AG04449 (cell line): ENCODE measurements around the gene SIX4.

Experiments
- CTCF ChIA-PET: fragments of 350-600 bp; formaldehyde crosslinking; extraction: SDS; loops from one replicate; lab custom pipeline; 2021; ENCODE audit warnings: antibody characterized with exemption; lab: Yijun Ruan, JAX
- POLR2A ChIA-PET: fragments of 400-600, 350-600 bp; formaldehyde crosslinking; extraction: SDS; loops from one replicate; lab custom pipeline; 2020; ENCODE audit warnings: antibody characterized with exemption, inconsistent platforms; lab: Yijun Ruan, JAX
- DNase-seq: peaks from one replicate; pipeline ENCODE4 v3.0.0-alpha.2; 2010; ENCODE audit warnings: low read depth, low spot score
- H3K4me3 ChIP-seq: 2 replicates; pipeline ENCODE4 v1.5.1; 2011; ENCODE audit warnings: low read depth, mild to moderate bottlenecking, control low read depth, low read length
- CTCF ChIP-seq: IDR thresholded peaks from one replicate; pipeline ENCODE4 v1.5.1; 2011; ENCODE audit warnings: mild to moderate bottlenecking, moderate library complexity, low read length, control low read depth, inconsistent platforms; ENCODE audit not compliant: insufficient read depth; ENCODE audit errors: missing control alignments

The SIX4 gene

GRCh38 chr14:60695327-60695726 is 28.8 kb downstream of the SIX4 start:
- ChIA-PET CTCF (no interaction called here), POLR2A (no interaction called here)
- no peak for DNase-seq
- H3K4me3 ChIP-seq = no peak overlapping the region
- no peak for TF ChIP-seq CTCF

- POLR2A ChIA-PET = interaction anchor here (0.5 kb wide), 1 partner anchor 48 kb away, joined by 3 read pairs; no protein-coding TSS in a partner anchor
- TF ChIP-seq CTCF = no peak
- CTCF ChIA-PET = no interaction called here
- DNase-seq = no peak
- no peak overlapping the region for H3K4me3 ChIP-seq
These were observed 32.6 kb downstream of the SIX4 start for GRCh38 chr14:60691383-60692113.

GRCh38 chr14:60686865-60687264 is 37.3 kb downstream of the SIX4 start:
- ChIA-PET CTCF (no interaction called here), POLR2A (no interaction called here)
- no peak overlapping the region for H3K4me3 ChIP-seq
- no peak for DNase-seq
- no peak for TF ChIP-seq CTCF

- no peak for TF ChIP-seq CTCF
- ChIA-PET CTCF (no interaction called here), POLR2A (no interaction called here)
- no peak for DNase-seq
- H3K4me3 ChIP-seq = no peak overlapping the region
These were observed 39.9 kb downstream of the SIX4 start for GRCh38 chr14:60684203-60684602.

GRCh38 chr14:60681271-60681670 is 42.9 kb downstream of the SIX4 start:
- H3K4me3 ChIP-seq = no peak overlapping the region
- TF ChIP-seq CTCF = no peak
- ChIA-PET POLR2A (no interaction called here), CTCF (interaction anchor here (1.3 kb wide), 1 partner anchor 345 kb away, joined by 4 read pairs; no protein-coding TSS in a partner anchor)
- no peak for DNase-seq

- POLR2A ChIA-PET = no interaction called here
- H3K4me3 ChIP-seq = no peak overlapping the region
- TF ChIP-seq CTCF = no peak
- DNase-seq = no peak
- CTCF ChIA-PET = interaction anchor here (1.3 kb wide), 1 partner anchor 345 kb away, joined by 4 read pairs; no protein-coding TSS in a partner anchor
These were observed 43.6 kb downstream of the SIX4 start for GRCh38 chr14:60680511-60680910.
